Activated CD4-positive, alpha-beta T cell treated with anti-CD3 and anti-CD28 coated beads for 24 hours (primary cell): Measurements from ENCODE around the gene IQCC.

Experiments used
- DNase-seq, 2 donors: peaks; one replicate each; pipeline ENCODE4 v3.0.0-alpha.2; 2020; ENCODE audit warnings: low read depth in 2 of 2

The IQCC gene

GRCh38 chr1:32195972-32196823 is 9.3 kb upstream of the IQCC start:
- DNase-seq = no peak

GRCh38 chr1:32197074-32197473 is 8.4 kb upstream of the IQCC start:
- DNase-seq = no peak

GRCh38 chr1:32197837-32198236 is 7.6 kb upstream of the IQCC start:
- no peak for DNase-seq

- DNase-seq = no peak
These were observed 7.0 kb upstream of the IQCC start for GRCh38 chr1:32198237-32199042.

GRCh38 chr1:32199043-32199716 is 6.3 kb upstream of the IQCC start:
- no peak for DNase-seq

GRCh38 chr1:32199717-32200072 is 5.8 kb upstream of the IQCC start:
- DNase-seq = no peak

GRCh38 chr1:32200226-32201010 is 5.1 kb upstream of the IQCC start, which contains the start of gene CCDC28B:
Gene CCDC28B, plus strand, starts transcription at chr1:32200595. Its CDS starts 1,341 bp downstream, at chr1:32201936.
- peak in 1 of 2 donors; percentile 29 for DNase-seq

- peak; percentile 68 to 80 for DNase-seq
These were observed 4.2 kb upstream of the IQCC start for GRCh38 chr1:32201011-32201855.

GRCh38 chr1:32204943-32205361 is 519 bp upstream of the IQCC start:
- no peak for DNase-seq

GRCh38 chr1:32208469-32208868 is 3.0 kb downstream of the IQCC start:
- no peak for DNase-seq

GRCh38 chr1:32208891-32209328 is 3.4 kb downstream of the IQCC start, which contains the start of gene DCDC2B:
Gene DCDC2B, plus strand, starts transcription at chr1:32209089. Its CDS starts 5 bp downstream, at chr1:32209094.
- no peak for DNase-seq

- DNase-seq = peak; percentile 39 to 47
These were observed 10.4 kb downstream of the IQCC start for GRCh38 chr1:32215629-32216480.

- no peak for DNase-seq
These were observed 11.1 kb downstream of the IQCC start for GRCh38 chr1:32216566-32216965.

- no peak for DNase-seq
These were observed 13.6 kb downstream of the IQCC start for GRCh38 chr1:32219022-32219421.

- no peak for DNase-seq
These were observed 15.5 kb downstream of the IQCC start for GRCh38 chr1:32220746-32221580.

GRCh38 chr1:32221581-32221979 is 16.1 kb downstream of the IQCC start:
- no peak for DNase-seq

GRCh38 chr1:32221980-32222755 is 16.7 kb downstream of the IQCC start, which contains the start of the genes EIF3I and TMEM234:
Gene EIF3I, plus strand, starts transcription at chr1:32222407. Its CDS starts 35 bp downstream, at chr1:32222442.
Gene TMEM234, minus strand, starts transcription at chr1:32222353. Its CDS starts 31 bp downstream, at chr1:32222322.
- DNase-seq = peak; percentile 82 to 85
